ENCODE results near the gene ZNF491.

- no peak for TF ChIP-seq ZNF302 (tag by site-specific recombination; IDR thresholded peaks at IDR 0.05; ENCODE audit: low read depth)
- TF ChIP-seq ZNF76 (tag by site-specific recombination; IDR thresholded peaks at IDR 0.05; ENCODE audit: borderline replicate concordance, low read depth) = no peak
- no peak for TF ChIP-seq CTCF (tag by site-specific recombination; IDR thresholded peaks at IDR 0.05)
- no peak for TF ChIP-seq REPIN1 (tag by site-specific recombination; IDR thresholded peaks at IDR 0.05; ENCODE audit: low read depth)
- no peak for TF ChIP-seq ZBTB17 (tag by site-specific recombination; IDR thresholded peaks at IDR 0.05)
- no peak for TF ChIP-seq ZNF280C (tag by site-specific recombination; IDR thresholded peaks at IDR 0.05)
- no peak for TF ChIP-seq ZNF24 (tag by site-specific recombination; IDR thresholded peaks at IDR 0.05)
- no peak for TF ChIP-seq ZNF639 (tag by site-specific recombination; IDR thresholded peaks at IDR 0.05)
- no peak for TF ChIP-seq ZBTB11 (tag by site-specific recombination; conservative IDR thresholded peaks at IDR 0.05; ENCODE audit: low read depth)
- no peak for TF ChIP-seq ZNF266 (tag by site-specific recombination; IDR thresholded peaks at IDR 0.05; ENCODE audit: low read depth)
Observed at GRCh38 chr19:11848594-11849469, 50.5 kb downstream of the ZNF491 start, which contains the start of gene ZNF439.
